HG03039 (cell line): ENCODE data around the gene ADAMTS15.

Experiments
- ATAC-seq: cut with Tn5 transposase; IDR thresholded peaks from one replicate; pipeline ENCODE4 v1.9.1; 2021; ENCODE audit warnings: mild to moderate bottlenecking, moderate library complexity; ENCODE audit not compliant: unreplicated experiment

Gene ADAMTS15

GRCh38 chr11:130457623-130458409 lies 9.4 kb downstream of the ADAMTS15 start:
- no peak for ATAC-seq

DNA sequence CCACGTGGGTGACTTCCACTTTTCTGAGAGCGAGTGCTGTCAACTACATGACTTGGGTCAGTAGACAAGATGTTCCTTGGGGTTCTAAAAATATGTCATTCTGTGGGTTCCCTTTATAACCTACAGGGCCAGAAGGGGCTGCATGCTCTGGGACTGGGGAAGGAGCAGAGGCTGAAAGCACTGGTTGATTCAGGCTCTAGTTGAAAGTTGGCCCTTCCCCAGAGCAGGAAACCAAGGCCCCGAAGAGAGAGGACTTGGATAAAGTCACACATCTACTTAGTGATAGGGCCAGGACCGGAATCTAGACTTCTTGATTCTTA lies 9.9 kb downstream of the ADAMTS15 start:
- ATAC-seq: no peak

DNA sequence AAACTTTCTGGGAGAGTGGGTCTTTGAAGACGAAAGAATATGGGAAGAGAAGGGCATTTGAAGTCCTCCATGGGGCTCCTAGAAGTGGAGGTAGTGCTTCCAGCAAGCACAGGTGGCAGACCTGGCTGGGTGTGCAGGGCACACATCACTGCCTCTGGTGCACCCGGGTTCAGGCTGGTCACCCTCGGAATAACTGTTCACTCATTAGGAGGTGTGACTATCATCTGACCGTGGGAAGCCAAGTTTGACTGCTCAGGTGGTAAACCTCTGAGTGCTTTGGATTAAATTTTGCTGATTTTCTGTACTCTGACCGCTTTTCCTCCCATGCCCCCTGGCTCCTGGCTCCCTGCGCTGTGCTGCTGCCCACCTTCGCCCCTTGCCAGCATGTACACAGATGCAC lies 11.1 kb downstream of the ADAMTS15 start:
- no peak for ATAC-seq

- ATAC-seq: no peak
These were observed 13.8 kb downstream of the ADAMTS15 start for GRCh38 chr11:130462101-130462885.

- no peak for ATAC-seq
These were observed 14.5 kb downstream of the ADAMTS15 start for GRCh38 chr11:130462931-130463330.

GRCh38 chr11:130464291-130464812 lies 15.9 kb downstream of the ADAMTS15 start:
- ATAC-seq: no peak

- ATAC-seq: no peak
These were observed 16.8 kb downstream of the ADAMTS15 start for GRCh38 chr11:130465263-130465662.

DNA sequence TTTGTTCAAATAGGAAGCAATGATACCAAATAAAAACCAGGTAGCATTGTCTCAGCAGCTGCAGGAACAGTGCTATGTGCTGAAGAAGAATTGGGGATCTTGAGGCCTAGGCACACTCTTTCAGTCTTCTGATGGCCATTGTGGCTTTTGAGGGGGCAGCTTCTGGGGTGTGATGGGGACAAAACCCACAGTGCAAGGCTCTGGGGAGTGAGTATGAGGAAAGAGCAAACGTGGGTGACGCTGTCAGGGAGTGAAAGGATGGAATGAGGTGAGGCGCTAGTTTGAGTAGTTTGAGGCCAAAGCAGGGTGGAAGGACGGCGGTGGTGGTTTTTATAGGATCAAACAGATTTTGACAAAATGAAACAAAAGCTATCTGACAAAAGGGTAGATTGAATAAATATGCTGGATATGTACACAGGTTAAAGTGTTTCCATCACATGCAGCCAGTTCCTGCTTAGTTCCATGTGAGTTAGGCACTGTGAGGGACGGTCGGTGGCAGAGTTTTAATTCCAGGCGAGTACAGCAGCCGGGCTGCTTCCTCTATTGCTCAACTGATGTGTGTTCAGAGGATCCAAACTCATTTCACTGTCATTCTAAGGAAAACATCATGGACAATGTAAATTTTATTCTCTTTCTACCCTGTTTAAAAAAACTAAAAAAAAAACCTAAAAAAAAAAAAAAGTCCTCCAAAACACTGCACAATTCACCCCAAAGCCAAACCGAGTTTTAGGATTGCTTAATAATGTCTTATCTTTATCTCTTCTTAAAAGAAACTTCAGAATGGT lies 18.9 kb downstream of the ADAMTS15 start:
- no peak for ATAC-seq

GRCh38 chr11:130469181-130469580 lies 20.7 kb downstream of the ADAMTS15 start:
- no peak for ATAC-seq

- no peak for ATAC-seq
These were observed 22.6 kb downstream of the ADAMTS15 start for GRCh38 chr11:130470832-130471706.

DNA sequence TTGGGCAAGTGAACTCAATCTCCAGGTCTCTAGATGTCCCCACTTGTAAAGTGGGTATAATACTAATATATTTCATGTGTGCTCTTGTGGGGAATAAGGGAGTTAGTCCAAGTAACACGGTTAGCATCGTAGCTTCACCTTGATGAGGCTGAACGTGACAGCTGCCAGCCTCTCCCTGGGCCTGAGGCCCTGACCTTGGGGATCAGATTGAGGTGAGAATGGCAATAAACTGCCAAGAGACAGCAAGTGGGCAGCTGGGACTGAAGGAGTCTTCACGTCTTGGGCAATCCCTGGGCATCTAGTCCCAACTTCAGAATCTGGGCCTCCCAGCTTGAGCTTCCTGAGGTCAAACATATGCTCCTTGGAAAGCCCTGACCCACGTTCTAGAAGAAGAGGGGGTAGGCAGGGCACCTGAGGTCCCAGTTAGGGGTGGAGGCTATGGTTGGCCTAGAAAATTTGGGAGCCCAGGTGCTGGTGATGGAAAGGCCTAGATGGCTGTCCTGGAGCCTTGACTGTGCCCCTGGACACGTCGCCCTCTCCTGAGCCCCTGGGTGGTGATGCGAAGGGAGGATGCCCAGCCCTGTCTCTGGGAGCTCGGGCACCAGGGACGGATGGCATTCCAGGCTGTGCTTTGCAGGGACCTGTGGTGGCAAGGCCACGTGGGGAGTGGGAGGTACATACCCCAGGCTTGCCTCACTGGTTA lies 23.4 kb downstream of the ADAMTS15 start:
- ATAC-seq: no peak

- ATAC-seq: no peak
These were observed 24.1 kb downstream of the ADAMTS15 start for GRCh38 chr11:130472434-130472961.

DNA sequence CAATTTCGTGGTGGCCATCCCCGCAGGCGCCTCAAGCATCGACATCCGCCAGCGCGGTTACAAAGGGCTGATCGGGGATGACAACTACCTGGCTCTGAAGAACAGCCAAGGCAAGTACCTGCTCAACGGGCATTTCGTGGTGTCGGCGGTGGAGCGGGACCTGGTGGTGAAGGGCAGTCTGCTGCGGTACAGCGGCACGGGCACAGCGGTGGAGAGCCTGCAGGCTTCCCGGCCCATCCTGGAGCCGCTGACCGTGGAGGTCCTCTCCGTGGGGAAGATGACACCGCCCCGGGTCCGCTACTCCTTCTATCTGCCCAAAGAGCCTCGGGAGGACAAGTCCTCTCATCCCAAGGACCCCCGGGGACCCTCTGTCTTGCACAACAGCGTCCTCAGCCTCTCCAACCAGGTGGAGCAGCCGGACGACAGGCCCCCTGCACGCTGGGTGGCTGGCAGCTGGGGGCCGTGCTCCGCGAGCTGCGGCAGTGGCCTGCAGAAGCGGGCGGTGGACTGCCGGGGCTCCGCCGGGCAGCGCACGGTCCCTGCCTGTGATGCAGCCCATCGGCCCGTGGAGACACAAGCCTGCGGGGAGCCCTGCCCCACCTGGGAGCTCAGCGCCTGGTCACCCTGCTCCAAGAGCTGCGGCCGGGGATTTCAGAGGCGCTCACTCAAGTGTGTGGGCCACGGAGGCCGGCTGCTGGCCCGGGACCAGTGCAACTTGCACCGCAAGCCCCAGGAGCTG lies 24.8 kb downstream of the ADAMTS15 start:
- ATAC-seq: no peak

GRCh38 chr11:130473795-130474377 lies 25.4 kb downstream of the ADAMTS15 start:
- no peak for ATAC-seq

DNA sequence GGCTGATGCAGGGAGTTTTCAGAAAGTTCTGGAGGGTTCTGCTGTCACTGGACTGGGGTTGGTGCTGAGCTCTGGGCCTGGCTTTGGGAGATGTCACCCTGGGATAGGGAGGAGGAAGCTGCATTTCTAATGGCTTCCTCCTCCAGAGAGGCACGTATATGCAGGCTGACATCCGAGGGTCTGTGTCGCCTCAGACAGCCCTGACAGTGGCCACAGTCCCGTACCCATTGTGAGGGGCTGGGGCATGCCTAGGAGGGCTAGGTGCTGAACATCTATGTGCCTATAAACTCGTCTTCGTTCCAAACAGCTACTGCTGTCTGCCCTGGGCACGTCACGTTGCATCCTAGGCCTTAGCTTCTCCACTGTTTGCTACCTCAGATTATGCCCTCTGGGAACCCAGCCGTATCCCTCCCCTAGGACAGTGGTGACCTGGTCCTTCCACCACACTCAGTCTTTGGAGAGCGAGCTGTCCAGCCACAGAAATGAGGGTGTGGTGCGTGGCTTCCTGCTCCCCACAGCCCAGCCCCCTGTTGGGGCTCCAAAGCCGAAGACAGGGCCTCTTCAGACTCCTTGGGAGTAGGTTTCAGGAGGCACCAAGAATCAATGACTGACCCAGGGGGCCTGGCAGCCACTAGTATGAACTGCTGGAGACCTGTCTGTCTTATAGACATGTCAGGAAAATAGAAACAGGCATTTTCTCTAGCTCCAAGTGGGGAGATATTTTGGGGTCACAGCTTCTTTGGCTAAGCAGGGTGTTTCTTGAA lies 26.4 kb downstream of the ADAMTS15 start:
- no peak for ATAC-seq

GRCh38 chr11:130475426-130476053 lies 27.1 kb downstream of the ADAMTS15 start:
- ATAC-seq: no peak

GRCh38 chr11:130476200-130476921 lies 27.9 kb downstream of the ADAMTS15 start:
- ATAC-seq: no peak
